KMS-11 (cell line): ENCODE data around the gene GOLGA6L22.
"Not testable (repeated sequence)": the region's sequence is repeated elsewhere in the genome, so short reads cannot be mapped to it uniquely, and the experiment has no call there.

Experiments used
- H2AFZ ChIP-seq: fragments of 200-600 bp; sonication (generic); 2 replicates; pipeline ENCODE4 v1.6.1; 2016; ENCODE audit warnings: antibody characterized with exemption, mixed run types, low read depth
- H3K27ac ChIP-seq: fragments of 200-600 bp; sonication (generic); 2 replicates; pipeline ENCODE4 v1.6.1; 2016; ENCODE audit warnings: mild to moderate bottlenecking, mixed run types
- H3K27me3 ChIP-seq: fragments of 200-600 bp; sonication (generic); 2 replicates; pipeline ENCODE4 v1.6.1; 2017; ENCODE audit warnings: mild to moderate bottlenecking, low read depth, mixed run types, moderate library complexity; ENCODE audit not compliant: insufficient read depth
- H3K36me3 ChIP-seq: fragments of 200-600 bp; sonication (generic); 2 replicates; pipeline ENCODE4 v1.6.1; 2017; ENCODE audit warnings: mild to moderate bottlenecking, mixed run types; ENCODE audit not compliant: insufficient read depth
- H3K4me1 ChIP-seq: fragments of 200-600 bp; sonication (generic); 2 replicates; pipeline ENCODE4 v1.6.1; 2016; ENCODE audit warnings: mild to moderate bottlenecking, low read depth, mixed run types; ENCODE audit not compliant: poor library complexity, severe bottlenecking
- H3K4me2 ChIP-seq: fragments of 200-600 bp; sonication (generic); 2 replicates; pipeline ENCODE4 v1.7.0; 2016; ENCODE audit warnings: mild to moderate bottlenecking, mixed run types
- H3K4me3 ChIP-seq: fragments of 200-600 bp; sonication (generic); IDR thresholded peaks from 2 replicates; pipeline ENCODE4 v1.6.1; 2017; ENCODE audit warnings: low read depth, low read length, mixed read lengths; ENCODE audit not compliant: insufficient read depth
- H3K79me2 ChIP-seq: fragments of 200-600 bp; sonication (generic); 2 replicates; pipeline ENCODE4 v1.6.1; 2016; ENCODE audit warnings: low read depth, mixed run types; ENCODE audit not compliant: insufficient read depth
- H3K9ac ChIP-seq: fragments of 200-600 bp; sonication (generic); 2 replicates; pipeline ENCODE4 v1.6.1; 2016; ENCODE audit warnings: mild to moderate bottlenecking, mixed run types
- H4K20me1 ChIP-seq: fragments of 200-600 bp; sonication (generic); 2 replicates; pipeline ENCODE4 v1.6.1; 2016; ENCODE audit warnings: mild to moderate bottlenecking, mixed run types; ENCODE audit not compliant: insufficient read depth

Gene GOLGA6L22, protein sequence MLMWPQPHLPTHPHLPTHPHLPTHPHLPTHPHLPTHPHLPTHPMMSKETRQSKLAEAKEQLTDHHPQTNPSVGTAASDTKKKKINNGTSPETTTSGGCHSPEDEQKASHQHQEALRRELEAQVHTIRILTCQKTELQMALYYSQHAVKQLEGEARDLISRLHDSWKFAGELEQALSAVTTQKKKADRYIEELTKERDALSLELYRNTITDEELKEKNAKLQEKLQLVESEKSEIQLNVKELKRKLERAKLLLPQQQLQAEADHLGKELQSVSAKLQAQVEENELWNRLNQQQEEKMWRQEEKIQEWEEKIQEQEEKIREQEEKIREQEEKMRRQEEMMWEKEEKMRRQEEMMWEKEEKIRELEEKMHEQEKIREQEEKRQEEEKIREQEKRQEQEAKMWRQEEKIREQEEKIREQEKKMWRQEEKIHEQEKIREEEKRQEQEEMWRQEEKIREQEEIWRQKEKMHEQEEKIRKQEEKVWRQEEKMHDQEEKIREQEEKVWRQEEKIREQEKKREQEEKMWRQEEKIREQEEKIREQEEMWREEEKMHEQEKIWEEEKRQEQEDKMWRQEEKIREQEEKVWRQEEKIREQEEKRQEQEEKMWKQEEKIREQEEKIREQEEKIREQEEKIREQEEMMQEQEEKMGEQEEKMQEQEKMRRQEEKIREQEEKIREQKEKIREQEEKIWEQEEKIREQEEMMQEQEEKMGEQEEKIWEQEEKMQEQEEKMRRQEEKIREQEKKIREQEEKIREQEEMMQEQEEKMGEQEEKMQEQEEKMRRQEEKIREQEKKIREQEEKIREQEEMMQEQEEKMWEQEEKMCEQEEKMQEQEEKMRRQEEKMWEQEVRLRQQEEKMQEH

DNA sequence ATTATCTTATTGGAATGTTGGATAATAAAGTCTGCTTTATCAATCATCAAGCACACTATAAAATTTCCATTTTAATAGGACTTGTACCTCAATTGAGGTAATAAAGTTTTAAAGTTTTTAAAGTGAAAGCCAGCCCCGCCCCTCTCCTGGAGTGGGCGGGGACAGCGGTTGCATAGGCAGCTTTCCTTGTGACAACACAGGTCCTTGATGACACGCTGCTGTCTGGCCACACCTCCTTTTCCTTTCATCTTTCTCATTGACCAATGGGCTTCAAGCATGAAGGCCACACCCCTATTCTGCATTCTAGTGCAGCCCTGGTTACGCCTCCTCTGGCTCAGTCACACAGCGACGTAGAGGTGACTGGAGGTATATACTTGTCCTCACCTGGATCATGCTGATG lies at the start of gene GOLGA6L22:
Gene GOLGA6L22 (plus strand): TSS at position 301 of the 400 bp plus-strand sequence. CDS start 91 bp downstream, at position 392.
- H4K20me1 ChIP-seq, H3K4me1 ChIP-seq, H3K79me2 ChIP-seq, H3K27me3 ChIP-seq, H3K4me2 ChIP-seq, H2AFZ ChIP-seq, H3K4me3 ChIP-seq, H3K27ac ChIP-seq, H3K9ac ChIP-seq, H3K36me3 ChIP-seq: not testable (repeated sequence)

DNA sequence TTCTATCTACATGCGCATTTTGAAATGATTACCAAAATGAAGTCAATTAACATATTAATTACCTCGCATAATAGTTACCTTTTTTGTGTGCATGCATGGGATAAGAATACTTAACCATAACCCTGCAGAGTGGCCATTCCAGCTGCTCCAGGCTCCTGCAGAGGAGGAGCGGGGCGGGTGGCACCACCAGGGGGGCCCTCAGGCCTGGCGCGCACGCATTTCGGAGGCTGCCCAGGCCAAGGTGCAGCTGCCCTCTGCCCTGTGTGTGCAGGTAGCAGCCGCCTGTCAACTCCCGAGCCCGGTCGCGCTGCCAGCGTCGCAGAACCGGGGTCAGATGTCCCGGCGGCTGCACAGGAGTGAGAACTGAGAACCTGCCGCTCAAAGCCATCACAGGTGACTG lies 41.4 kb upstream of the GOLGA6L22 start:
- H4K20me1 ChIP-seq, H2AFZ ChIP-seq, H3K4me3 ChIP-seq, H3K27ac ChIP-seq, H3K36me3 ChIP-seq, H3K27me3 ChIP-seq, H3K9ac ChIP-seq, H3K4me2 ChIP-seq, H3K4me1 ChIP-seq, H3K79me2 ChIP-seq: not testable (repeated sequence)

DNA sequence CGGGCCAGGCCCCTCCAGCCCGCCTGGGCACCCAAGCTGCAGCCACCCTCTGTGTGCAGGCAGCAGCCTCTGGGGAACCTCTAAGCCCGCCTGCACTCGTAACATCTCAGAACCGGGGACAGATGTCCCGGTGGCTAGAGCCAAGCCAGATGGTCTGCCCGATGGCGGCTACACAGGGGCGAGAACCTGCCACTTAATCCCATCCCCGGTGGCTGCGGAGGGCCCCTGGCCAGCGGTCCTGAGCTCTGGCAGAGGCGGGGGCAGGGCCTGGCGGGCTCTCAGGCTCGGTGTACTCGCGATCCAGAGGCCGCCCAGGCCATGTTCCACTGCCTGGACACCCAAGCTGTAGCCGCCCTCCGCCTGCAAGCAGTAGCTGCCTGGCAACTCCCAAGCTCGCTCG lies 40.9 kb upstream of the GOLGA6L22 start:
- H2AFZ ChIP-seq, H3K36me3 ChIP-seq, H3K9ac ChIP-seq, H3K27ac ChIP-seq, H4K20me1 ChIP-seq, H3K79me2 ChIP-seq, H3K4me2 ChIP-seq, H3K4me1 ChIP-seq, H3K27me3 ChIP-seq, H3K4me3 ChIP-seq: not testable (repeated sequence)

DNA sequence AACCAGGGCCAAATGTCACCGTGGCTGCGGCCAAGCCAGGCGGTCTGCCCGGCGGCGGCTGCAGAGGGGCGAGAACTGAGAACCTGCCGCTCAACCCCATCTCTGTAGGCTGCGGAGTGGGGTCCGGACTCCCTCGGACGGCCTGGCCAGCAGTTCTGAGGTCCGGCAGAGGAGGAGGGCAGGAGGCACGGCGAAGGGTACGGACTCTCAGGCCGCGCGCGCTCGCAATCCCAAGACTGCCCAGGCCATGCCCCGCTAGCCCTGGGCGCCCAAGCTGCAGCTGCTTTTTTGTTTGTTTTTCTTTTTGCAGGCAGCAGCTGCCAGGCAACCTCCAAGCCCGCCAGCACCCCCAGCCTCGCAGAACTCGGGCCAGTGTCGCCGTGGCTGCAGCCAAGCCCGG lies 40.5 kb upstream of the GOLGA6L22 start:
- not testable (repeated sequence) for H3K36me3 ChIP-seq

DNA sequence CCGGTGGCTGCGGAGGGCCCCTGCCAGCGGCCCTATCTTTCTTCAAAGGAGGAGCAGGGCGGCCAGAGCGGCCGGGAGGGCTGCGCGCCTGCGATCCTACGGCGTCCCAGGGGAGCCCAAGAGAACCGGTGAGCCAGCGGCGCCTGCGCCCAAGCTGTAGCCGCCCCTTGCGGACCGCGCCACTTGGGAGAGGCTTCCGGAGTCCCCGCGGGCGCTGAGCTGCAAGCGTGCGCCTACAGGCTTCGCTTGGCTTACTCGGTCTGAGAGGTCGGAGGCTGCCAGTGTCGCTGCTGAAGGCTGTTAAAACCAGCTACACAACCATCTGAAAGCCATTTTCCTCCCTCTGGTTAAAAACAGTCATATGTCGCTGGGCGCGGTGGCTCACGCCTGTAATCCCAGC lies 40.0 kb upstream of the GOLGA6L22 start:
- H3K79me2 ChIP-seq, H3K4me1 ChIP-seq, H3K9ac ChIP-seq, H3K27ac ChIP-seq, H4K20me1 ChIP-seq, H3K27me3 ChIP-seq, H3K4me3 ChIP-seq, H3K36me3 ChIP-seq, H3K4me2 ChIP-seq, H2AFZ ChIP-seq: not testable (repeated sequence)

More for the DNA sequence above, 40.5 kb upstream of the GOLGA6L22 start:
- H3K4me1 ChIP-seq, H3K27me3 ChIP-seq, H4K20me1 ChIP-seq, H3K9ac ChIP-seq, H2AFZ ChIP-seq, H3K4me3 ChIP-seq, H3K27ac ChIP-seq, H3K4me2 ChIP-seq, H3K79me2 ChIP-seq: not testable (repeated sequence)

DNA sequence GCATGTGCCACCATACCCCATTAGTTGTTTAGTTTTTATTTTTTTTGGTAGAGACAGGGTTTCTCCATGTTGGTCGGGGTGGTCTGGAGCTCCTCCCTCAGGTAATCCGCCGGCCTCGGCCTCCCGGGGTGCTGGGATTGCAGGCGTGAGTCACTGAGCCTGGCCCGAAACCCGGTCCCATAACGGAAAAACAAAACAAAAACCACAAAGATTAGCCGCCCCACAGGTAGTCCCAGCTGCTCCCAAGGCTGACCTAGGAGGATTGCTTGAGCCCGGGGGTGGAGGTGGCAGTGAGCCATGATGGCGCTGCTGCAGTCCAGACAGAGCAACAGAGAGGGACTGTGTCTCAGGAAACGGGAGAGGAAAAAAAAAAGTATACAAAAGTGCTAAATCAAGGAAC lies 38.4 kb upstream of the GOLGA6L22 start:
- H3K27me3 ChIP-seq, H3K27ac ChIP-seq, H4K20me1 ChIP-seq, H2AFZ ChIP-seq, H3K79me2 ChIP-seq, H3K36me3 ChIP-seq, H3K4me3 ChIP-seq, H3K4me1 ChIP-seq, H3K4me2 ChIP-seq, H3K9ac ChIP-seq: not testable (repeated sequence)

DNA sequence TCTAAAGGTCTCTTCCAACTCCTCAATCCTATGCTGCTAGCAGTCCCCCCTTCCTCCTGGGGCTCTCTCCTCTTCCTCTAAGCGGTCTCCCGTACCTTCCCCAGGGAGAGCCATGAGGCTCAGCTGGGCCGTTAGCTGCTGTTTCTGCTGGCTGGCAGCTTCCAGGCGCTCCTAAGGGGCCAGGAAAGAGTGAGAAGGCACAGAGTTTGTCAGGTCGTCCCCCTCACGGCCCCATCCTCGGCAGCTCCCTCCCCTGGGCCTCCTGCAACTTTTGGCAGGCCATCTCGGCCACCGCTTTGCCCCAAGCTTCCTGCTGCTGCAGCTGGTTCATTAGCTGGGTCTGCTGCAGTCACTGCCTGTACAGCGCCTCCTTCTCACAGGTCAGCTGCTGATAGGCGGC lies 29.3 kb upstream of the GOLGA6L22 start:
- not testable (repeated sequence) for H3K27ac ChIP-seq, H3K36me3 ChIP-seq, H3K4me1 ChIP-seq, H3K4me3 ChIP-seq, H2AFZ ChIP-seq, H3K79me2 ChIP-seq, H3K27me3 ChIP-seq, H4K20me1 ChIP-seq, H3K4me2 ChIP-seq, H3K9ac ChIP-seq

DNA sequence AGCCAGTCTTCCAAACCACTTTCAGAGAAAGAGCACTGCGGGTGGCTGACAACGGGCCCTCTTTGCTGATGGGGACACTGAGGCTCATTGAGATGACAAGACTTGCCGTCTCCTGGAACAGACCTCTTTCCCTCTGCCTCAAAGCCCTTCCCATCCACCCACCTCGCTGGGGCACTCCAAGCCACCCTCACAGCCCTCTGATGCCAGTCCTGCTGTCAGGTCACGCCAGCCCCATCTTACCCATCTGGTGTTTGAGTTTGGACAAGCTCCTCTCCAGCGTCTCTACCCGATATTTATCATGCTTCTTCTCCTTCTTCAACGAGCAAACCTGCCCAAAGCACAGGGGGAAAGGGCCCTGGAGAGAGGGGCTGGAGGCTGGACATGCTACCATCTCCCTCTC lies 27.0 kb upstream of the GOLGA6L22 start:
- H4K20me1 ChIP-seq, H3K4me3 ChIP-seq, H3K36me3 ChIP-seq, H3K4me1 ChIP-seq, H3K27me3 ChIP-seq, H3K79me2 ChIP-seq, H3K9ac ChIP-seq, H2AFZ ChIP-seq, H3K27ac ChIP-seq, H3K4me2 ChIP-seq: not testable (repeated sequence)

DNA sequence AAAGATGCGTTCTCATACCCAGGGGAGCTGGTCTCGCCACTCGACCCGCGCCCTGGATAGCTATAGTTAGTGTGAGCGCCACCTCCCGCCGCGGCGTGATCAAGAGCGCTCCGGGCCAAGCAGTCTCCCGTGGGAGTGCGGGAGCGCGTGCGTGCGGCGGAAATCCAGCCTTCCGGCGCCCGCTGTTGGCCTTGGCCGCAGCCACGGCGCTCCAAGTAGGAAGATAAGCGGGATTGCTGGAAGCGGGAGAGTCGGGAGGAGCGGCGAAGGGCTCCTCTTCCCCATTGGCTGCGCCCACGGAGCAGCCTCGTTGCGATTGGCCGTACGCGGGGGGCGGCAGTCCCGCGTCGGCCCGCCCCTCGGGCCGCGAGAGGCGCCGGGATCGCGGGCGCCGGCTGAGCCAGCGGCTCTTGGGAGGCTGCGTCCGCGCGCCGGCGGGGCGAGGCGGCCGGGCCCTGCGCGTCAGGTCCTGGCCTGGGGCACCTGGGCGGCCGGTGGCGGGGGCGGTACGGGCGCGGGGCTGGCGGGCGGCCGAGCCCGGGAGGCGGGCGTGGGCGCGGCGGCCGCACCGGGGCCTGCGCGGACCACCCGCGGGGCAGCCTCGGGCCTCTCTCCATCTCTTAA lies 35.9 kb downstream of the GOLGA6L22 start:
- not testable (repeated sequence) for H3K4me1 ChIP-seq, H2AFZ ChIP-seq, H4K20me1 ChIP-seq, H3K27me3 ChIP-seq, H3K36me3 ChIP-seq, H3K9ac ChIP-seq, H3K4me3 ChIP-seq, H3K79me2 ChIP-seq, H3K4me2 ChIP-seq, H3K27ac ChIP-seq

DNA sequence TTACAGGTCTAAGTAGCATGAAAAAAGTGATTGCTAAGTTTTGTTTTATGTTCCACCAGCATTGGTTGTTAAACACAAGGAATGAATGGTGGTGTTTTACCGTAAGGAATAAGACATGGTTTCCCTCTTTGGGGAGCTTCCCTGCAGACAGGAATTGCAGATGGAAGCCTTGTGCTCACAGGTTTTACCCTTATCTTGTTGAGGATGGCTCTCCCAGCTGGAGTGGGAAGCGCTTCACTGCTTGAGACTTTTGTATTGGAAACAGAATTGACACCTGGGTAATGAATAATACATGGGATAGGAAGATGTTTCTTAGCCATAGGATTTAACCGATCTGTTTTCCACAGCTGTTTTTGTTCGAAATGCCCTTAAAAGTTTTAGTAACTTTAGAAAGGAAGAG lies 38.5 kb downstream of the GOLGA6L22 start:
- H3K27ac ChIP-seq, H3K4me3 ChIP-seq, H3K36me3 ChIP-seq, H3K79me2 ChIP-seq, H3K27me3 ChIP-seq, H2AFZ ChIP-seq, H3K9ac ChIP-seq, H3K4me1 ChIP-seq, H3K4me2 ChIP-seq, H4K20me1 ChIP-seq: not testable (repeated sequence)
